B cell (primary cell): Measurements from ENCODE around the gene ADARB2. TPM values are rescaled to one million over a fixed set of nuclear protein-coding genes. Genes with fewer than 3 reads are reported as not detected.

ENCODE experiments used
- ATAC-seq: fragments of 200-7000 bp; cut with Tn5 transposase; one replicate; pipeline ENCODE4 v1.10.0; 2021; ENCODE audit warnings: low read depth, mild to moderate bottlenecking, moderate number of reproducible peaks, moderate library complexity
- CTCF ChIA-PET: fragments of 350-600 bp; sonication (Branson Sonifier 250); formaldehyde crosslinking; loops from one replicate; lab custom pipeline; 2021; ENCODE audit warnings: antibody characterized with exemption, inconsistent platforms; lab: Charles Lee
- POLR2A ChIA-PET: fragments of 350-600 bp; sonication (Branson Sonifier 250); formaldehyde crosslinking; loops from one replicate; lab custom pipeline; 2021; ENCODE audit warnings: antibody characterized with exemption; lab: Charles Lee
- DNase-seq: peaks from one replicate; pipeline ENCODE4 v3.0.0; 2013
- H2AFZ ChIP-seq: 2 replicates; pipeline ENCODE4 v1.6.1; 2012; ENCODE audit warnings: mild to moderate bottlenecking, low read depth, low read length; ENCODE audit not compliant: insufficient read depth, poor library complexity, severe bottlenecking
- H3K27ac ChIP-seq, 2 donors: 1 replicate in 1 of 2; 2 replicates in 1 of 2; pipeline ENCODE4 v1.5.1; 2012 to 2013; ENCODE audit warnings: low read length in 2 of 2, mild to moderate bottlenecking in 2 of 2, moderate library complexity in 1 of 2
- H3K27me3 ChIP-seq, 4 experiments: fragments of 200-600 bp in 1 of 4; sonication (generic) in 1 of 4; replicated peaks in 1 of 4; 1 replicate in 2 of 4; 2 replicates in 2 of 4; pipeline versions ENCODE4 v1.6.1 to v1.7.0; 2013 to 2016; ENCODE audit warnings: low read length in 3 of 4, mild to moderate bottlenecking in 2 of 4, mixed read lengths in 1 of 4, moderate library complexity in 1 of 4; ENCODE audit not compliant: insufficient read depth in 4 of 4, control insufficient read depth in 3 of 4; ENCODE audit errors: control extremely low read depth in 1 of 4
- H3K36me3 ChIP-seq, 2 experiments: replicated peaks in 1 of 2; 1 replicate in 1 of 2; 2 replicates in 1 of 2; pipeline versions ENCODE4 v1.6.1 to v1.7.1; 2013; ENCODE audit warnings: low read length in 1 of 2; ENCODE audit not compliant: insufficient read depth in 2 of 2, control insufficient read depth in 1 of 2; ENCODE audit errors: control extremely low read depth in 1 of 2, extremely low read depth in 1 of 2
- H3K4me1 ChIP-seq, 2 donors: fragments of 200-600 bp in 1 of 2; sonication (generic) in 1 of 2; 1 replicate in 1 of 2; 2 replicates in 1 of 2; pipeline versions ENCODE4 v1.5.1 to v1.6.1; 2013 to 2017; ENCODE audit warnings: low read length in 2 of 2; ENCODE audit not compliant: control insufficient read depth in 2 of 2, insufficient read depth in 2 of 2
- H3K4me2 ChIP-seq: replicated peaks from 2 replicates; pipeline ENCODE3; 2012; ENCODE audit warnings: mild to moderate bottlenecking, low read depth, low read length; ENCODE audit not compliant: poor library complexity, severe bottlenecking
- H3K4me3 ChIP-seq, 5 experiments: fragments of 200-600 bp in 1 of 5; sonication (generic) in 1 of 5; 1 replicate in 3 of 5; 2 replicates in 2 of 5; pipeline versions ENCODE4 v1.5.1 to v1.7.0; 2011 to 2016; ENCODE audit warnings: low read length in 4 of 5, mild to moderate bottlenecking in 4 of 5, low read depth in 2 of 5, control low read depth in 1 of 5, moderate library complexity in 1 of 5; ENCODE audit not compliant: insufficient read depth in 1 of 5; ENCODE audit errors: control extremely low read depth in 1 of 5, extremely low read depth in 1 of 5
- H3K79me2 ChIP-seq: fragments of 200-600 bp; sonication (generic); one replicate; pipeline ENCODE4 v1.6.0; 2016; ENCODE audit warnings: low read length; ENCODE audit not compliant: control insufficient read depth, insufficient read depth
- H3K9ac ChIP-seq: fragments of 200-600 bp; sonication (generic); 2 replicates; pipeline ENCODE4 v1.6.1; 2017; ENCODE audit warnings: mild to moderate bottlenecking, low read length, moderate library complexity
- H3K9me3 ChIP-seq, 3 donors: one replicate each; pipeline versions ENCODE4 v1.6.1 to v1.7.1; 2013; ENCODE audit warnings: low read length in 2 of 3; ENCODE audit not compliant: control insufficient read depth in 2 of 3, insufficient read depth in 1 of 3; ENCODE audit errors: control extremely low read depth in 1 of 3
- H4K20me1 ChIP-seq: 2 replicates; pipeline ENCODE4 v1.6.0; 2012; ENCODE audit warnings: mild to moderate bottlenecking, low read length; ENCODE audit not compliant: insufficient read depth, control insufficient read depth, poor library complexity, severe bottlenecking
- H3K27ac Mint-ChIP-seq: one replicate; pipeline ENCODE4 v1.8.0; 2021; ENCODE audit warnings: mixed read lengths
- H3K27me3 Mint-ChIP-seq: one replicate; pipeline ENCODE4 v1.8.0; 2021; ENCODE audit warnings: mixed read lengths
- H3K4me1 Mint-ChIP-seq: one replicate; pipeline ENCODE4 v1.8.0; 2021; ENCODE audit warnings: mixed read lengths
- H3K4me3 Mint-ChIP-seq: one replicate; pipeline ENCODE4 v1.8.0; 2021; ENCODE audit warnings: mixed read lengths
- H3K9me3 Mint-ChIP-seq: one replicate; pipeline ENCODE4 v1.8.0; 2022; ENCODE audit warnings: mixed read lengths; ENCODE audit not compliant: insufficient read depth
- CTCF ChIP-seq: fragments of 200-600 bp; IDR thresholded peaks from one replicate; pipeline ENCODE4 v1.8.0; 2022; ENCODE audit warnings: antibody characterized with exemption, mild to moderate bottlenecking
- EZH2 ChIP-seq: IDR thresholded peaks from 2 replicates; pipeline ENCODE4 v1.6.1; 2012; ENCODE audit warnings: borderline replicate concordance, low read depth, mild to moderate bottlenecking, moderate library complexity, low read length; ENCODE audit not compliant: insufficient read depth, poor library complexity, severe bottlenecking
- WGBS: methylation state at CpG from one replicate; pipeline ENCODE4 v1.1.5; 2013; ENCODE audit warnings: missing lambda C conversion rate; ENCODE audit not compliant: insufficient coverage; 5-methylcytosine and 5-hydroxymethylcytosine counted together
- intact Hi-C: fragments of 100-400 bp; cut with micrococcal nuclease; formaldehyde crosslinking; loops from one replicate; pipeline ENCODE4 v1.10.0; 2022
- polyA plus RNA-seq: library from polyadenylated mRNA; depleted of rRNA; stranded (reverse); fragments of >200 nt; gene quantifications from 2 replicates; pipeline ENCODE4 v1.2.3, GENCODE V29; 2012
- total RNA-seq, 2 donors: library from RNA; stranded (reverse); fragments of 120-200 nt in 1 of 2; gene quantifications; 1 replicate in 1 of 2; 2 replicates in 1 of 2; pipeline versions ENCODE4 v1.2.3 to v1.2.4, GENCODE V29; 2013 to 2022

ADARB2 gene
- total and polyA plus RNA-seq, 2 donors (not counting 1 experiment from before 2014, with no cell fraction given): 0.13 to 0.96 TPM

DNA sequence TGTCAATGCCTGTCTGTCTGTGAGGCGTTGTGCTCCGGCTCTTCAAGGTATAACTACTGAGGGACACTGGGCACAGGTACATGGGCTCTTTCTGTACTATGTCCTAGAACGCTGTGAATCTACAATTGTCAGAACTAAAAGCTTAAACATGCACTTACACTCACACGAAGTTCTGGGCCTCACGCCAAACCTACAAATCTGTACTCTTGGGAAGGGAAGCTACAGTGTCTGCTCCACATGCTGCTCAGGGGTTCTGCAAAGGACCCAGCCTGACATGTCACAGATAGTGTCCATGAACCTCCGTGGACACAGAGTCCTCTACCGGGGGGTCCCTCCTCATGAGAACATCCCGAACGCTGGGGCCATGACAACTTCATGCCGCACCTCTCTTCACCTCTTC lies 412.4 kb downstream of the ADARB2 start:
- DNase-seq: no peak
- H3K36me3 ChIP-seq: no peaks in the 10 kb centered on the region
- H3K27ac ChIP-seq: no peak overlapping the region
- Mint-ChIP-seq H3K27ac (no peak overlapping the region), H3K4me1 (no peaks in the 10 kb centered on the region), H3K27me3 (peaks cover 16% of the 10 kb centered on the region), H3K4me3 (no peak overlapping the region), H3K9me3 (peaks cover 3% of the 10 kb centered on the region)
- H3K27me3 ChIP-seq: peaks cover 0 to 7% (median 3%) of the 10 kb centered on the region in 4 experiments
- no peak for TF ChIP-seq CTCF
- TF ChIP-seq EZH2: no peak
- no peak for ATAC-seq
- H3K9me3 ChIP-seq: peaks cover 0 to 15% (median 0%) of the 10 kb centered on the region in 3 donors
- WGBS: 81% methylated on average over 10 of the region's 10 CpGs
- CTCF ChIA-PET: no interaction called here
- no peak overlapping the region for H3K4me3 ChIP-seq
- H4K20me1 ChIP-seq: no peaks in the 10 kb centered on the region
- H3K4me1 ChIP-seq: no peaks in the 10 kb centered on the region
- POLR2A ChIA-PET: no interaction called here
- H3K4me2 ChIP-seq: no peak overlapping the region
- H3K9ac ChIP-seq: no peak overlapping the region
- intact Hi-C loops: no loop called here
- H3K79me2 ChIP-seq: no peaks in the 10 kb centered on the region
- H2AFZ ChIP-seq: no peak overlapping the region

- H2AFZ ChIP-seq: no peak overlapping the region
- H3K4me2 ChIP-seq: no peak overlapping the region
- WGBS: 64% methylated on average over 2 of the region's 6 CpGs
- TF ChIP-seq EZH2 (no peak), CTCF (no peak)
- no peak overlapping the region for H3K4me3 ChIP-seq
- peaks cover 0 to 15% (median 0%) of the 10 kb centered on the region in 3 donors for H3K9me3 ChIP-seq
- H3K9ac ChIP-seq: no peak overlapping the region
- no peak overlapping the region for H3K27ac ChIP-seq
- no peaks in the 10 kb centered on the region for H3K79me2 ChIP-seq
- ATAC-seq: no peak
- peaks cover 3% of the 10 kb centered on the region for H3K9me3 Mint-ChIP-seq
- peaks cover 19% of the 10 kb centered on the region for H3K27me3 Mint-ChIP-seq
- no peak overlapping the region for H3K4me3 Mint-ChIP-seq
- POLR2A ChIA-PET: no interaction called here
- no peaks in the 10 kb centered on the region for H3K4me1 ChIP-seq
- H3K27ac Mint-ChIP-seq: no peak overlapping the region
- no peaks in the 10 kb centered on the region for H3K4me1 Mint-ChIP-seq
- no peaks in the 10 kb centered on the region for H3K36me3 ChIP-seq
- intact Hi-C loops: no loop called here
- no peak for DNase-seq
- no peaks in the 10 kb centered on the region for H4K20me1 ChIP-seq
- H3K27me3 ChIP-seq: peaks cover 0 to 7% (median 3%) of the 10 kb centered on the region in 4 experiments
- CTCF ChIA-PET: no interaction called here
Measured at GRCh38 chr10:1323951-1324350, 413.4 kb downstream of the ADARB2 start.
